SK-N-MC (cell line): ENCODE data around the gene XIRP1.

Experiments used
- DNase-seq: peaks from one replicate; pipeline ENCODE4 v3.0.0-alpha.2; 2011; ENCODE audit warnings: low read depth, low spot score
- H3K27ac ChIP-seq: fragments of 200-600 bp; sonication (generic); 2 replicates; pipeline ENCODE4 v1.5.1; 2016; ENCODE audit warnings: mixed run types
- H3K36me3 ChIP-seq: fragments of 200-600 bp; sonication (generic); 2 replicates; pipeline ENCODE4 v1.6.1; 2017; ENCODE audit warnings: antibody characterized with exemption, low read length, mixed read lengths; ENCODE audit not compliant: insufficient read depth
- H3K4me3 ChIP-seq: fragments of 200-600 bp; sonication (generic); 2 replicates; pipeline ENCODE4 v1.5.1; 2016
- H3K9ac ChIP-seq: fragments of 200-600 bp; sonication (generic); 2 replicates; pipeline ENCODE4 v1.8.0; 2017; ENCODE audit warnings: mixed run types, mixed read lengths; ENCODE audit not compliant: insufficient read length
- H3K9me3 ChIP-seq: fragments of 200-600 bp; sonication (generic); 2 replicates; pipeline ENCODE4 v1.6.1; 2017; ENCODE audit warnings: low read depth, mild to moderate bottlenecking, antibody characterized with exemption, low read length, moderate library complexity, mixed read lengths
- EZH2 ChIP-seq: fragments of 200-600 bp; sonication (generic); IDR thresholded peaks from one replicate; pipeline ENCODE4 v1.6.1; 2017; ENCODE audit warnings: antibody characterized with exemption
- FOXP2 ChIP-seq: optimal IDR thresholded peaks from 2 replicates; pipeline ENCODE3; 2011; ENCODE audit warnings: mild to moderate bottlenecking, moderate library complexity; ENCODE audit not compliant: insufficient read depth; ENCODE audit errors: extremely low read length, control extremely low read depth
- POLR2AphosphoS5 ChIP-seq: IDR thresholded peaks from 2 replicates; pipeline ENCODE4 v1.6.1; 2012; ENCODE audit warnings: mild to moderate bottlenecking, low read depth, low read length, borderline replicate concordance

The XIRP1 gene

DNA sequence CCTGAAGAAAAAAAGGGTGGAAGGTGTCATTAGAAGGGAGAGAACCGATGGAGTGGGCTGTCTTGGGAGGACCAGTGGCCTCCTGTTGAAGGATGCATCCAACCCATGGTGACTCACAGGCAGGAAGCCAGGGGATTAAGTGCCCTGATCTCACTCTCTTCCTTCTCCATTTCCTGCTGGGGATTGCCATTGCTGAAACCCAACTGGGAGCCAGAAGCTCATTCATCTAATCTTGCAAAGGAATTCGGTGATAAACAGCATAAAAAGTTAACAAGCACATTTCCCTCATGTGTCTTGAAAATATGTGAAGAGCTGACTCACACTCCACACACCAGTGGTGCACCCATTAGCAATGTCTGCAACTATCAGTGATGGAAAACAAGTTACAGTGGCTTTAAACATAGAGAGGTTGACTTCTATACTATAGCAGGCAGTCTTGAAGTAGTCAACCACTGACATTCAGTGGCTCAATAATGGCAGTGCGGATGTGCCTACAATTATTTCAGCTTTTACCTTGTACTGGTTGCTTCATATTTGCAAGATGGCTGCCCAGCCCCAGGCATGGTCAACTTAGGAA, 26.2 kb downstream of the XIRP1 start:
- Histone ChIP-seq H3K27ac (no peak overlapping the region), H3K36me3 (no peaks in the 10 kb centered on the region), H3K4me3 (no peak overlapping the region), H3K9me3 (no peaks in the 10 kb centered on the region), H3K9ac (no peak overlapping the region)
- no peak for TF ChIP-seq POLR2AphosphoS5
- no peak for TF ChIP-seq FOXP2
- no peak for DNase-seq

DNA sequence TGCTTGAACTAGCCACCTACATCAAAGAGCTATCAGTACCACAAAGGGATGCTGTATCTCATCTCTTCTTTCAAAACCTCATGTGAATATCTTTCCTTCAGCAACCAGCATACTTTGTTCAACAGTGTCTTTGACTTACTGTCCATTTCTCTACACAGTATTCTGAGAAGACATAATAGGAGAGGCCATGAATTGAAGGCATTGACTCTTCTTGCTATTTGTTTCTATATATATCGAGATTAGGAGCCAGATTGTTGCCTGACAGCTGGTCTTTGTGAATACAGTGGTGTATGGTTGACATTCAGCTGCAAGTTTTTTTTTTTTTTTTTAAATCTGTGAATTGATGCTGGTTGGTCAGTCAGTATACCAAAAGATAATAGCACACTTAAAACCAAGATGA, 26.9 kb downstream of the XIRP1 start:
- Histone ChIP-seq H3K36me3 (no peaks in the 10 kb centered on the region), H3K9me3 (no peaks in the 10 kb centered on the region), H3K9ac (no peak overlapping the region), H3K27ac (no peak overlapping the region), H3K4me3 (no peak overlapping the region)
- no peak for DNase-seq
- no peak for TF ChIP-seq FOXP2
- no peak for TF ChIP-seq EZH2
- TF ChIP-seq POLR2AphosphoS5: no peak

DNA sequence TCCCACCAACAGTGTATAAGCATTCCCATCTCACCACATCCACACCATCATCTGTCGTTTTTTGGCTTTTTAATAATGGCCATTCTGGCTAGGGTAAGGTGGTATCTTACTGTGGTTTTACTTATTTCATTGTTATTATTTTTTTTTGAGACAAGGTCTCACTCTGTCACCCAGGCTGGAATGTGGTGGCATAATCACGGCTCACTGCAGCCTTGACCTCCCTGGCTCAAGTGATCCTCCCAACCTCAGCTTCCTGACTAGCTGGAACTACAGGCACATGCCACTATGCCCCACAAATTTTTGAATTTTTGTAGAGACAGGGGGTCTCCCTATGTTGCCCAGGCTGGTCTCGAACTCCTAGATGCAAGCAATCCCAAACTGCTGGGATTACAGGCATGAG, 28.0 kb downstream of the XIRP1 start:
- Histone ChIP-seq H3K4me3 (no peak overlapping the region), H3K9me3 (no peaks in the 10 kb centered on the region), H3K27ac (no peak overlapping the region), H3K9ac (no peak overlapping the region), H3K36me3 (no peaks in the 10 kb centered on the region)
- TF ChIP-seq EZH2 (no peak), FOXP2 (no peak), POLR2AphosphoS5 (no peak)
- DNase-seq: no peak

DNA sequence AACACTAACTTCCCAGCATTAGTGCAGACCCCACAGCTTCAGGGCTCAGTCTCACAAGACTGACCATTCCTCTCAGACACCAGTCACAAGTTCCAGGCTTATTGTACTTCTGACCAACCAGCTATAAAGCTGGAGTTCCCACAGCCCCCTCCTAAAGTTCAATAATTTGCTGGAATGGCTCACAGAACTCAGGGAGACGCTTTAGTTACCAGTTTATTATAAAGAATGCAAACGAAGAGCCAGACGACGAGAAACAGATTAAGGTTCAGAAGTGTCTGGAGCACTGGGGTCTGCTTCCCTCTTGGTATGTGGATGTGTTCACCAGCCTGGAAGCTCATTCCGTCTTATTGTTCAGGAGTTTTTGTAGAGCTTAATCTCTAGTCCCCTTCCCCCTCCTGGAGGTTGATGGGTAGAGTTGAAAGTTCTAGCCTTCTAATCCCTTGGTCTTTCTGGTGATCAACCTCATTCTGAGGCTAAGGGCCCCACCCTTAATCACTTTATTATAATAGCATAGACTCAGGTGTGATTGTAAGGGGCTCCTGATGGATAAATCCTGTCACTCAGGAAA, 34.2 kb downstream of the XIRP1 start:
- H3K27ac ChIP-seq: no peak overlapping the region
- no peak overlapping the region for H3K9ac ChIP-seq
- no peak for TF ChIP-seq POLR2AphosphoS5
- TF ChIP-seq FOXP2: no peak
- no peak for TF ChIP-seq EZH2
- no peaks in the 10 kb centered on the region for H3K36me3 ChIP-seq
- no peaks in the 10 kb centered on the region for H3K9me3 ChIP-seq
- no peak overlapping the region for H3K4me3 ChIP-seq
- no peak for DNase-seq

DNA sequence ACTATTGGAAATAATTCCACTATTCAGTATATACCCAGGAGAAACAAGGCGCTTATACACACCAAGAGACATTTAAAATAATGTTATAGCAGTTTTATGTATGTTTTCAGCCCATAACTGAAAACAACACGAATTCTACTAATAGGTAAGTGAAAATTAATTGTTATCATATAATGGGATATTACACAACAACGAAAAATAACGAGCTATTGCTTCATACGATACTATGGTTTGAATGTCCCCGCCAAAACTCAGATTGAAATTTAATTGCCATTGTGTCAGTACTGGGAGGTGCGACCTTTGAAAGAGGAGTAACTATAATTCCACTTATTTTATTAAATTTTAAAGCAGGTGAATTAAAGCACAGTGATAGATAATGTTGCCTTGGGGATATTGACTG, 35.0 kb downstream of the XIRP1 start:
- TF ChIP-seq EZH2 (no peak), FOXP2 (no peak), POLR2AphosphoS5 (no peak)
- no peaks in the 10 kb centered on the region for H3K9me3 ChIP-seq
- no peaks in the 10 kb centered on the region for H3K36me3 ChIP-seq
- no peak overlapping the region for H3K27ac ChIP-seq
- DNase-seq: no peak
- H3K9ac ChIP-seq: no peak overlapping the region
- no peak overlapping the region for H3K4me3 ChIP-seq

DNA sequence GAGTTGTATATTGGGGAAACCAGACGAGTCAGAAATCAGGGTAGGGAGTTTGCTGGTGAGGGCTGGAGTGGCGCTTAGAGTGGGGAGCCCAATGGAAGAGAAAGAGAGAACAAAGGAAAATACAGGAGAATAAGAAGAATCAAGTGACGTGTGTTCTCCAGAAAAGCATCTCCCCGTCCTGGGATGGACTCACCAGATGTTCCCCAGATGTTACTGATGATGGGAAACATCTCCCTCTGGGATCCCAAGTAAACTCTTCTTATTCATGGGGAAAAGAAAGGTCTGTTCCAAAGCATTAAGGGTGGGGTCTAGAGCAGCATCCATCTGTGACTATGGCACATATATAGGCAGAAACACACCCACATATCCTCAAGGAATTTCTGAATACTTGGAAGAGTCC, 36.0 kb downstream of the XIRP1 start:
- no peak for DNase-seq
- Histone ChIP-seq H3K27ac (no peak overlapping the region), H3K4me3 (no peak overlapping the region), H3K36me3 (no peaks in the 10 kb centered on the region), H3K9ac (no peak overlapping the region), H3K9me3 (no peaks in the 10 kb centered on the region)
- no peak for TF ChIP-seq FOXP2
- TF ChIP-seq EZH2: no peak
- no peak for TF ChIP-seq POLR2AphosphoS5

DNA sequence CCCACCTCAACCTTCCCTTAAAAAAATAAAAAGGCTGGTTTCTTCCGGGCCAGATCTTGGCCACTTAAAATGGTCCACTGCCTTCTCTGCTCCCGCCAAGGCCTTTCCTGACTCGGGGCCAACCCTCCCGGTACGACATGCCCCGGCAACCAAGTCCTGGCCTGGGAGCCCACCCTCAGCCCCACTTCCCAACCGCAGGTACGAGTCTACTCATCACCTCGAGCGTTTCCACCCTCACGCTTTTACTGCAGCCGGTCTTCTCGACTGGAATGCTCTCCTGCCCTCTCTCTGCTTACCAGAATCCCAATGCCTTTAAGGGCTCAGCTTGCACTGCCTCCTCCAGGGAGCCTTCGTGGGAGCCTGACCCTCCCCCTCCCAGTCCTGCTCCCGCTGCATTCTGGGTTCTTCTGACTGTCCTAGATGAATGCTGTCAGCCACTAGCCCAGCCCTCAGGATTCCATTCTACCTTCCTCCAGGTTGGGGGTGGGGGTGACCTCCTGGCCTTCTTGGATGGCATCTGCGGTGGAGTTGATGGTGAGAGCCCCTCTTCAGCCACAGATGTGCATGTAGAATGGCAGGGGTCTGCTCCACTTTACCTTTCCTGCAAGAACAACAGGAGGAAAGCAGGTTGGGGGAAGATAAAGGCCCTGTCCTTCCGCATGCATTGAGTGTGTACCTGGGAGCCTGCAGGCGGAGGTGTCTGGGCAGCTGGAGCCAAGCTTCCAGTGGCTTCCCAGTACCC, 37.9 kb downstream of the XIRP1 start:
- no peak for DNase-seq
- Histone ChIP-seq H3K9ac (no peak overlapping the region), H3K4me3 (no peak overlapping the region), H3K36me3 (no peaks in the 10 kb centered on the region), H3K9me3 (no peaks in the 10 kb centered on the region), H3K27ac (no peak overlapping the region)
- TF ChIP-seq FOXP2 (no peak), EZH2 (no peak), POLR2AphosphoS5 (no peak)

DNA sequence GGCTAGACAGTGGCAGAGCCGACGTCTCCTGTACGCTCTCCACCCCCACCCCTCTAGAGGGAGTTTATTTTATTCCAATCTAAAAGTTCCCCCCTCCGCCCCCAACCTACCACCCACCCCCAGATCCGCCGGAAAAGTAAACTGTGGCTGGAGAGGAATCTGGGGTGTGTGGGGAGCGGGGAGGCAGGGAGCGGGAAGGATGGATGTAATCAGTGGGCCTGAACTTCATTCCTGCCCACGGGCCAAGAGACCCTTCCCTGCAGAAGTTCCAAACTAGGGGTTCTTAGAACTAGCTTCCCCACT, 38.5 kb downstream of the XIRP1 start:
- H3K27ac ChIP-seq: no peak overlapping the region
- no peak for TF ChIP-seq EZH2
- no peak for TF ChIP-seq FOXP2
- TF ChIP-seq POLR2AphosphoS5: no peak
- no peak overlapping the region; the same call in 1 of the 2 replicates for H3K4me3 ChIP-seq
- no peaks in the 10 kb centered on the region for H3K9me3 ChIP-seq
- DNase-seq: no peak
- H3K9ac ChIP-seq: no peak overlapping the region
- no peaks in the 10 kb centered on the region for H3K36me3 ChIP-seq

DNA sequence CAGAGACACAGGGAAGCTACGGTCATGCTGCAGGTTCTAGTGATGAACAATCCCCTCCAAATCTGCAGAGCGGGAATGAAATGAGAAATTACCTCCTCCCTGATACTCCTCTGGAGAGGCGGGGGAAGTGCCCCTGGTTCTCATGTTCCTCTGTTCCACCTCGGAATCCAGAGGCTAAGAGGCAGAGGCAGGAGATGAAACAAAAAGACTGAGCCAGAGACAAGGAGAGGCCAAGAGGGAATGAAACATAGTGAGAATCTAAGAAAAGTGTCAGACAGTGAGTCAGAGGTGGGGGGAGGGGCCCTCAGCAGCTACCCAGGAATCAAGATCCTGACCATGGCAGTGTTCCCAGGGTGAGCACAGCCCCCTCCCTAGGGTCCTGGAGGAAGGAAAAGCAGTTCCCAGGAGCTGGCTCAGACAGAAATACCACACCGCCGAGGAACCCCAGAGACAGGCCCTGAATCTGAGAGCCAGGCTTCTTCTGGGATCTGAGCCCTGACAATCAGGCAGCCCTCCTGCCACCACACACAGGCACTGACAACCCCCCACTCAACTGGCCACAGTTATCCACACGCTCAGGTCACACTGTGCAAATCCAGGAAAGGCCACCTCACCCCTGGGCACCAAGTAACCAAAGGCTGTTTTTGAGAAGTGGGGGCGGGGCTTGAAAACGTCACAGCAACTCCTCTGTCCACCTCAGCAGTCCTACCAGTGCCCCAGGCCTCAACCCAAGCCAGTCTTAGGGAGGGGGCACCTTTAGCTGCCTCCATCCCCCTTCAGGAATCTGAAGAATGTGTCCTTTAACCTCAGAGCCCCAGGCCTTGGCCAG, 41.4 kb downstream of the XIRP1 start:
- H3K9me3 ChIP-seq: no peaks in the 10 kb centered on the region
- no peak overlapping the region for H3K9ac ChIP-seq
- H3K36me3 ChIP-seq: no peaks in the 10 kb centered on the region
- no peak for DNase-seq
- peak overlapping the region; percentile 76 for H3K4me3 ChIP-seq
- no peak for TF ChIP-seq FOXP2
- TF ChIP-seq POLR2AphosphoS5: no peak
- TF ChIP-seq EZH2: no peak
- H3K27ac ChIP-seq: peak overlapping the region; percentile 22; the same call in 1 of the 2 replicates
